LNCaP clone FGC (cell line): ENCODE data around the gene PHB1.

Source experiments
- DNase-seq: peaks from one replicate; pipeline ENCODE4 v3.0.0-alpha.2; 2011; ENCODE audit warnings: low read depth
- H3K4me3 ChIP-seq: 2 replicates; pipeline ENCODE4 v1.5.1; 2011; ENCODE audit warnings: mild to moderate bottlenecking, low read depth, low read length, control low read depth
- TF ChIP-seq, protein P1 (sequence below): IDR thresholded peaks from 2 replicates; pipeline ENCODE4 v1.5.1; 2012; ENCODE audit warnings: mild to moderate bottlenecking; ENCODE audit not compliant: control insufficient read depth, insufficient read depth; ENCODE audit errors: extremely low read depth

Gene PHB1

DNA sequence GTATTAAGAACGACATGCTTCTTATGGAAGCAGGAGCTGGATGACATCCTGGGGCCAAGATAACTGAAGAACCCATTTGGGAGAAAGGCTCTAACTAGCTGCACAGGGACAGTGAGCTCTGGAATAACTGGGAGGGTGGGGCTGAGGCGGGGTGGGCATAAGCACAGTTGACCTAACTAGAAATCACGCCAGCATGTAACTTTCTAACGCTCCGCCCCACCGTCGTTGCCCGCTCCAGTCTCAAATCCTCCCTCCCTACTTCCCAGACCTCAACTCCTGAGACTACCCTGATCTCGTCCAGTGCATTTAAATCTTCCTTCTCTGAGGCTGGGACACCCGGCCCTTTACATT lies 436 bp downstream of the PHB1 start:
- no peak for DNase-seq
- TF ChIP-seq, protein P1, sequence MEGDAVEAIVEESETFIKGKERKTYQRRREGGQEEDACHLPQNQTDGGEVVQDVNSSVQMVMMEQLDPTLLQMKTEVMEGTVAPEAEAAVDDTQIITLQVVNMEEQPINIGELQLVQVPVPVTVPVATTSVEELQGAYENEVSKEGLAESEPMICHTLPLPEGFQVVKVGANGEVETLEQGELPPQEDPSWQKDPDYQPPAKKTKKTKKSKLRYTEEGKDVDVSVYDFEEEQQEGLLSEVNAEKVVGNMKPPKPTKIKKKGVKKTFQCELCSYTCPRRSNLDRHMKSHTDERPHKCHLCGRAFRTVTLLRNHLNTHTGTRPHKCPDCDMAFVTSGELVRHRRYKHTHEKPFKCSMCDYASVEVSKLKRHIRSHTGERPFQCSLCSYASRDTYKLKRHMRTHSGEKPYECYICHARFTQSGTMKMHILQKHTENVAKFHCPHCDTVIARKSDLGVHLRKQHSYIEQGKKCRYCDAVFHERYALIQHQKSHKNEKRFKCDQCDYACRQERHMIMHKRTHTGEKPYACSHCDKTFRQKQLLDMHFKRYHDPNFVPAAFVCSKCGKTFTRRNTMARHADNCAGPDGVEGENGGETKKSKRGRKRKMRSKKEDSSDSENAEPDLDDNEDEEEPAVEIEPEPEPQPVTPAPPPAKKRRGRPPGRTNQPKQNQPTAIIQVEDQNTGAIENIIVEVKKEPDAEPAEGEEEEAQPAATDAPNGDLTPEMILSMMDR: no peak
- H3K4me3 ChIP-seq: peak overlapping the region; percentile 94

DNA sequence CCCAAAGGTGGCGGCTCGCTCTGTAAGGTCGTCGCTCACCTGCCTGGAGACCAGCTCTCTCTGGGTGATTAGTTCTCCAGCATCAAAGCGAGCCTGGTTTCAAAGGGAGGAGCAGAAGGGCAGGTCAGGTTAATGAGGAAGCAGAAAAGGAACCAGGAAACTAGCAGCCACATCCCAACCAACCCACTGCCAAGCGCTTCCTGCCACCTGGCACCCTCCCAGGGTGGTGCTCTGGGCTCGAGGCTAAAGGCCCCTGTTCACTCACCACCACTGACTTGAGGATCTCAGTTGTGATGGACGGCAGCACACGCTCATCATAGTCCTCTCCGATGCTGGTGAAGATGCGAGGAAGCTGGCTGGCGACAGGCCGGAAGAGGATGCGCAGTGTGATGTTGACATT lies 5.6 kb downstream of the PHB1 start:
- no peak for DNase-seq
- H3K4me3 ChIP-seq: no peak overlapping the region
- TF ChIP-seq, protein P1: no peak

DNA sequence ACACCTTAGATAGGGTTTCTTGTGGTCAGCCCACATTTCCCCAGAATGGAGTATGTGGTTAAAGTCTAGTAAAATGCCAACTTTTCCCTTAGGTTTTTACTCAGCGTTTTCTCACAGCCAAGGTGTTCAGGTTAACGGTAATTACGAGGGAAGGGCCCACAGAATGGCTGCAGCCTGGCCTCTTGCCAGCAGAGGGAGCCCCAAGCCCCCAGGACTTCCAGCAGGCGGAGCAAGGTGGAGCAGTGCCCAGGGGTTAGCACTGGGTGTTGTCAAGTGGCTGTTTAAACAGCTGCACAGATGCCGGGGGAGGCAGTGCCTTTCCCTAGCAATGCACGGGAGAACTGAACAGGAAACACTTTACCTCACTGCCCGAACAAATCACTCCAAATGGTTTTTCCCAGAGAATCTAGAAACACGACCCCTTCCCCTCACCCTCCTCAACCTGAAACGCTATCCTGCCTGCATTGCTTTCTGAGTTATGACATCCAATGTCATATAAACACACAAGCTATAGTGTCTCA lies 6.6 kb downstream of the PHB1 start:
- DNase-seq: peak; percentile 52
- TF ChIP-seq, protein P1: peak; percentile 65
- no peak overlapping the region for H3K4me3 ChIP-seq

DNA sequence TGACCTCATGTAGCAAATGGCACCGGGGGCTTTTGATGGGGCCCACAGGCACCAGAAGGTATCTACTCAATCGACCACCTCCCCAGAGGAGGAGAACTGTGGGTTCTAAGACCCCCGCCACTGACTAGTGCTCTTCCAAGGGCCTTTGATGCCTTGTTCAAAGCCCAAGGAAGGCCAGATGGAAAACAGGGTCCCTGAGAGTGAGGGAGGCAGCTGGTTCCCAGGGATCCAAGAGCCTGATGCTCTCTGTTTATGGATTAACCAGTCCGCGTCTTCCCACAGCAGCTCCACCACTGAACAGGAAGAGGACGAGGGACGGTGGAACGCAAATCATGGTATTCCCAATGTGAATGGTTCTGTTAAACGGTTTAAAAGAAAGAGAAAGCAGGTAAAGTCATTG lies 7.6 kb downstream of the PHB1 start:
- DNase-seq: no peak
- TF ChIP-seq, protein P1: no peak
- no peak overlapping the region for H3K4me3 ChIP-seq

DNA sequence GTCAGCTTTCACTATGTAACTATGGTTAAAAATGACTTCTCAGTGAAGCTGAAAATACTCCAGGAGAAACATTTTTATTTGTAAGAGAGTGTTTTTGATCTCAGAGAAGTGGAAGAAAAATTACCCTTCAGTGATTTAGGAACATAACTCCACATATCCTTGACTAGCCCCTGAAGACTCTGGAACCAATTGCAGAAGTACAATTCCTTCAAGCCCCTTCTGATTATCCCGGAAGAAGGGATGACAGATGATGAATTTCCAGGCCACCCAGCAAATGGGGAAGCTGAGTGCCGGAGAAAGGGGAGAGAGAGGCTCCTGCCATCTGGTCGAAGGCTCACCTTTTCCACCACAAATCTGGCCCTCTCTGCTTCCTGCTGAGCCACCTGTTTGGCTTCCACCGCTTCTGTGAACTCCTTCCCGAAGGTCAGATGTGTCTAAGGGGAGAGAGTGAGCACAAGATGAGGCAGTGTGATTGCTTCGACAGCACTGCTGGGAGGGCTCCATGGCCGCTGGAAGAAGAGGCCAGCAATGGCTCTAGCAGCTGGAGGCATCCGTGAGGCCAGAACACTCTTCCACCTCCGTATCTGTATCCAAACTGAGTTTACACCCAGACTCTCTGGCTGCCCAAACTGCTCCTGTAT lies 8.1 kb downstream of the PHB1 start:
- no peak overlapping the region for H3K4me3 ChIP-seq
- TF ChIP-seq, protein P1: no peak
- DNase-seq: no peak

DNA sequence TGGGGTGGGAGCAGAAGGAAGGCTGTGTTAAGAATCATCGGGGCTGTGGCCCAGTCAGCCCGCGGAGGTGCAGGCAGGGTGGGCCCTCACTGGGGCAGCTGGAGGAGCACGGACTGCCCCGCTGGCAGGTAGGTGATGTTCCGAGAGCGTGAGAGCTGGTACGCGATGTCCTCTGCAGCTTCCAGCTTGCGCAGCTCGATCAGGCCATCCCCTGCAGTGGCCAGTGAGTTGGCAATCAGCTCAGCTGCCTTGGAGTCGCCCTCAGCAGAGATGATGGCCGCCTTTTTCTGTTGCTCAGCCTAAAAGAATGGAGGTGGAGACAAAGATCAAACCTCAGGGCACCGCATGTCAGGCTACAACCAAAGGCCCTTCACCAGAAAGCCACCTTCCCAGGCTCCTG lies 9.8 kb downstream of the PHB1 start:
- TF ChIP-seq, protein P1: no peak
- no peak for DNase-seq
- no peak overlapping the region for H3K4me3 ChIP-seq

DNA sequence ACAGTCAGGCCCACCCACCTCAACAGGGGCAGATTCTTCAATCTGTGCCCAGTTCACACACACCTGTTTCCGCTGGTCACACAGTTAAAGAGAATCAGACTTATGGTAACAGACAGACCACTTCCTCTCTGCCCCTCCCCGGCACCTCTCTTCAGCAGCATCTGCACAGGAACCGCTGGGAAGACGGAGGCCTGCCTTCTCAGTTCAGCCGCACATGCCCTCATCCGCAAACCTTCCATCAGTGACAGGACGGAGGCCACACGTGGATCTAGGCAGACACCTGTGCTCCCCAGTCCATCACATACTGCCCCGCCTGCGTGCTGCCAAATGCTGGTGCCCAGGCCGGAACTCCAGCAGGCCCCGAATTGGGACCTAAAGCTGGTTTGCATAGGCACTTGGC lies 10.3 kb downstream of the PHB1 start:
- no peak overlapping the region for H3K4me3 ChIP-seq
- TF ChIP-seq, protein P1: no peak

More for the DNA sequence above, 10.3 kb downstream of the PHB1 start:
- no peak for DNase-seq
